ENCODE measurements around the gene RFK.

- no peak for TF ChIP-seq CTCF (IDR thresholded peaks at IDR 0.05; ENCODE audit: low read depth, low read length, missing input control)
- no peak for TF ChIP-seq ZBTB33 (IDR thresholded peaks at IDR 0.05)
- no peak for TF ChIP-seq YY1 (IDR thresholded peaks at IDR 0.05)
- TF ChIP-seq REST (IDR thresholded peaks at IDR 0.05): no peak
- TF ChIP-seq RXRA (IDR thresholded peaks at IDR 0.05): no peak
These were observed 44.8 kb upstream of the RFK start for GRCh38 chr9:76438841-76439588.
